Measurements from ENCODE around the gene DHX16. TPM values are rescaled to one million over a fixed set of nuclear protein-coding genes. Genes with fewer than 3 reads are reported as not detected.

DHX16 gene
- total RNA-seq, 1 donor from 2014 or later: 20.6 TPM

GRCh38 chr6:30615219-30615957 lies 57.4 kb downstream of the DHX16 start:
- DNase-seq (ENCODE audit: missing footprints) (no peak), ATAC-seq (peak; percentile 11)
- intact Hi-C loops (cut with DNase I): loop anchor here (5.0 kb wide), 1 partner anchor 57 kb away; the partner anchor contains the start of gene DHX16

GRCh38 chr6:30614843-30615218 lies 58.0 kb downstream of the DHX16 start:
- ATAC-seq: peak; percentile 84
- intact Hi-C loops (cut with DNase I): loop anchor here (5.0 kb wide), 3 partner anchors 43 to 128 kb away; partner anchors contain the start of genes ABCF1, DHX16 and HLA-E

GRCh38 chr6:30614044-30614842 lies 58.6 kb downstream of the DHX16 start:
- intact Hi-C loops (cut with DNase I): loop anchor here (5.0 kb wide), 2 partner anchors 42 to 127 kb away; partner anchors contain the start of genes ABCF1 and HLA-E
- DNase-seq (ENCODE audit: missing footprints) (no peak), ATAC-seq (no peak)

More at GRCh38 chr6:30614843-30615218, 58.0 kb downstream of the DHX16 start:
- peak; percentile 84 for DNase-seq (ENCODE audit: missing footprints)

- ATAC-seq (no peak), DNase-seq (ENCODE audit: missing footprints) (no peak)
- intact Hi-C loops (cut with DNase I): loop anchor here (5.0 kb wide), 2 partner anchors 41 to 126 kb away; partner anchors contain the start of genes ABCF1 and HLA-E
Observed at GRCh38 chr6:30613251-30614043, 59.4 kb downstream of the DHX16 start.

GRCh38 chr6:30612687-30613248 lies 60.0 kb downstream of the DHX16 start:
- ATAC-seq (no peak), DNase-seq (ENCODE audit: missing footprints) (no peak)
- intact Hi-C loops (cut with DNase I): loop anchor here (5.0 kb wide), 2 partner anchors 40 to 125 kb away; partner anchors contain the start of genes ABCF1 and HLA-E

- no peak for ATAC-seq
- DNase-seq (ENCODE audit: missing footprints): no peak
- intact Hi-C loops (cut with DNase I): loop anchor here (5.0 kb wide), 2 partner anchors 40 to 125 kb away; partner anchors contain the start of genes ABCF1 and HLA-E
Observed at GRCh38 chr6:30612213-30612612, 60.6 kb downstream of the DHX16 start.

GRCh38 chr6:30611856-30612194 lies 61.0 kb downstream of the DHX16 start:
- ATAC-seq: no peak
- DNase-seq (ENCODE audit: missing footprints): no peak
- intact Hi-C loops (cut with DNase I): loop anchor here (5.0 kb wide), 2 partner anchors 40 to 125 kb away; partner anchors contain the start of genes ABCF1 and HLA-E

- intact Hi-C loops (cut with DNase I): loop anchor here (5.0 kb wide), 2 partner anchors 39 to 124 kb away; partner anchors contain the start of genes ABCF1 and HLA-E
- no peak for DNase-seq (ENCODE audit: missing footprints)
- no peak for ATAC-seq
Observed at GRCh38 chr6:30611150-30611855, 61.5 kb downstream of the DHX16 start.

- intact Hi-C loops (cut with DNase I): loop anchor here (5.0 kb wide), 2 partner anchors 38 to 123 kb away; partner anchors contain the start of genes ABCF1 and HLA-E
- no peak for ATAC-seq
- no peak for DNase-seq (ENCODE audit: missing footprints)
Observed at GRCh38 chr6:30610065-30610464, 62.7 kb downstream of the DHX16 start.

- DNase-seq (ENCODE audit: missing footprints): no peak
- no peak for ATAC-seq
- intact Hi-C loops (cut with DNase I): no loop called here
Observed at GRCh38 chr6:30603961-30604360, 68.8 kb downstream of the DHX16 start.

Other genes with a start within 250 kb of the DHX16 start
- 152 TPM for gene HLA-E, start 183.5 kb downstream of the DHX16 start, total RNA-seq
- gene GNL1, start 116.5 kb downstream of the DHX16 start, total RNA-seq: 18.3 TPM
- gene PRR3, start 115.7 kb downstream of the DHX16 start, total RNA-seq: 2.8 TPM
- gene ABCF1, start 101.6 kb downstream of the DHX16 start, total RNA-seq: 39.5 TPM
- 33.5 TPM for gene PPP1R10, start 55.8 kb downstream of the DHX16 start, total RNA-seq
- gene MRPS18B, start 55.2 kb downstream of the DHX16 start, total RNA-seq: 129 TPM
- gene ATAT1, start 46.1 kb downstream of the DHX16 start, total RNA-seq: 1.9 TPM
- gene C6orf136, start 25.9 kb downstream of the DHX16 start, total RNA-seq: 54.1 TPM
- gene PPP1R18, start 13.6 kb upstream of the DHX16 start, total RNA-seq: 18.2 TPM
- gene NRM, start 18.0 kb upstream of the DHX16 start, total RNA-seq: 5.7 TPM
- 13.1 TPM for gene MDC1, start 44.3 kb upstream of the DHX16 start, total RNA-seq
- gene TUBB, start 47.3 kb upstream of the DHX16 start, total RNA-seq: 254 TPM
- gene FLOT1, start 69.7 kb upstream of the DHX16 start, total RNA-seq: 240 TPM
- 19.2 TPM for gene IER3, start 71.5 kb upstream of the DHX16 start, total RNA-seq
- gene DDR1, start 211.5 kb upstream of the DHX16 start, total RNA-seq: 32.5 TPM
- 22.2 TPM for gene GTF2H4, start 235.2 kb upstream of the DHX16 start, total RNA-seq
- 18.3 TPM for gene VARS2, start 241.2 kb upstream of the DHX16 start, total RNA-seq

Data from Right ventricle myocardium inferior (tissue), 1 donor.